Smooth muscle cell of the umbilical artery (primary cell): ENCODE data around the gene HS3ST2. TPM values are rescaled to one million over a fixed set of nuclear protein-coding genes. Genes with fewer than 3 reads are reported as not detected.

Source experiments
- total RNA-seq: library from RNA; depleted of rRNA; stranded (reverse); fragments of >200 nt; gene quantifications from 2 replicates; pipeline ENCODE4 v1.2.3, GENCODE V29; 2014

The HS3ST2 gene
- total RNA-seq: not detected in 2 replicates

GRCh38 chr16:22813948-22814710, at the start of gene HS3ST2:
Gene HS3ST2 (plus strand): TSS chr16:22814162. CDS start chr16:22814611, 449 bp downstream.

